ENCODE data around the gene TMEM52. TPM values are rescaled to one million over a fixed set of nuclear protein-coding genes. Genes with fewer than 3 reads are reported as not detected.

The TMEM52 gene
- total and polyA plus RNA-seq, 2 donors (not counting 3 experiments of a cell fraction or from before 2014, with no cell fraction given): 1.6 to 1.7 TPM

GRCh38 chr1:1891349-1892078 lies 27.6 kb downstream of the TMEM52 start:
- TF ChIP-seq GATA2 (IDR thresholded peaks at IDR 0.05; ENCODE audit: insufficient read depth, insufficient read length, low read depth, low read length) (no peak), POLR2A (IDR thresholded peaks at IDR 0.05; ENCODE audit: low read depth, low read length) (no peak), POLR2AphosphoS5 (IDR thresholded peaks at IDR 0.05; ENCODE audit: insufficient read depth, low read depth, low read length) (peak; percentile 18), CTCF (IDR thresholded peaks at IDR 0.05; ENCODE audit: extremely low read depth in 1 of 2, insufficient read depth in 1 of 2, low read depth in 1 of 2, low read length in 2 of 2) (no peak)
- Histone ChIP-seq H3K9me3 (replicated peaks; ENCODE audit: control insufficient read depth, insufficient read depth, low read length) (no peaks in the 10 kb centered on the region), H3K36me3 (ENCODE audit: control insufficient read depth in 2 of 2, extremely low read depth in 1 of 2, insufficient read depth in 2 of 2, low read length in 2 of 2) (no peaks in the 10 kb centered on the region), H3K27ac (ENCODE audit: insufficient read depth, low read depth, low read length) (peak overlapping the region; percentile 32), H4K20me1 (replicated peaks; ENCODE audit: control insufficient read depth, extremely low read depth, insufficient read depth, low read length) (peaks cover 13% of the 10 kb centered on the region), H3K4me2 (ENCODE audit: insufficient read depth, low read length) (peak overlapping the region; percentile 31), H3K9me1 (replicated peaks; ENCODE audit: control insufficient read depth, extremely low read depth, insufficient read depth, low read length) (no peaks in the 10 kb centered on the region), H3K9ac (replicated peaks; ENCODE audit: extremely low read depth, insufficient read depth, low read length) (peak overlapping the region; percentile 96), H3K79me2 (ENCODE audit: control insufficient read depth, insufficient read depth, low read length) (peaks cover 39% of the 10 kb centered on the region), H3K4me1 (ENCODE audit: control insufficient read depth, extremely low read depth, insufficient read depth, low read length) (peaks cover 22% of the 10 kb centered on the region), H2AFZ (ENCODE audit: low read depth, low read length) (peak overlapping the region; percentile 55), H3K4me3 (replicated peaks in 1 of 3; ENCODE audit: insufficient read depth in 1 of 3, low read depth in 1 of 3, low read length in 3 of 3) (peak overlapping the region; percentile 21 to 79 (median 34)), H3K27me3 (ENCODE audit: control insufficient read depth in 2 of 2, insufficient read depth in 2 of 2, low read length in 2 of 2) (no peaks in the 10 kb centered on the region)
- DNase-seq (ENCODE audit: low read depth, low spot score) (peak; percentile 65), FAIRE-seq (peak; percentile 38)
- intact Hi-C loops (cut with micrococcal nuclease) (loop anchor here (1.0 kb wide), 2 partner anchors 15 to 33 kb away; no protein-coding TSS in a partner anchor), dilution Hi-C loops (cut with MboI; ENCODE audit: extremely low pct_ligation_motif_present, low sequenced_read_pairs) (no loop called here)
- POLR2A ChIA-PET: no interaction called here
- no TSS peak for BruUV-seq (replicated peaks)
- CTCF ChIA-PET: interaction anchor here (1.6 kb wide), 2 partner anchors 14 to 17 kb away, joined by 7 to 12 read pairs; no protein-coding TSS in a partner anchor
